Astrocyte (in vitro differentiated cells and primary cell): Measurements from ENCODE around the gene ANKDD1B. TPM values are rescaled to one million over a fixed set of nuclear protein-coding genes. Genes with fewer than 3 reads are reported as not detected.

Experiments used
- DNase-seq: peaks from one replicate; pipeline ENCODE4 v3.0.0-alpha.2; 2010; ENCODE audit warnings: low read depth
- FAIRE-seq: peaks from 2 replicates; lab custom pipeline; 2011; peaks lifted over from hg19 to GRCh38; lab: Jason Lieb, UNC
- H2AFZ ChIP-seq: 2 replicates; pipeline ENCODE4 v1.6.0; 2012; ENCODE audit warnings: low read depth, low read length, inconsistent platforms
- H3K27ac ChIP-seq: 2 replicates; pipeline ENCODE4 v1.5.1; 2011; ENCODE audit warnings: low read depth, low read length, inconsistent platforms
- H3K27me3 ChIP-seq: 2 replicates; pipeline ENCODE4 v1.6.0; 2011; ENCODE audit warnings: low read length, inconsistent platforms; ENCODE audit not compliant: insufficient read depth
- H3K36me3 ChIP-seq: 2 replicates; pipeline ENCODE4 v1.5.1; 2011; ENCODE audit warnings: low read length, inconsistent platforms; ENCODE audit not compliant: insufficient read depth
- H3K4me1 ChIP-seq: 2 replicates; pipeline ENCODE4 v1.5.1; 2011; ENCODE audit warnings: low read length, inconsistent platforms; ENCODE audit not compliant: insufficient read depth
- H3K4me2 ChIP-seq: 2 replicates; pipeline ENCODE4 v1.6.0; 2012; ENCODE audit warnings: low read length, inconsistent platforms
- H3K4me3 ChIP-seq: 2 replicates; pipeline ENCODE4 v1.5.1; 2011; ENCODE audit warnings: low read depth, mild to moderate bottlenecking, low read length, inconsistent platforms; ENCODE audit not compliant: insufficient read depth
- H3K79me2 ChIP-seq: 2 replicates; pipeline ENCODE4 v1.6.0; 2012; ENCODE audit warnings: mild to moderate bottlenecking, low read length, inconsistent platforms; ENCODE audit not compliant: insufficient read depth
- H3K9ac ChIP-seq: 2 replicates; pipeline ENCODE4 v1.6.0; 2012; ENCODE audit warnings: mild to moderate bottlenecking, low read length, inconsistent platforms
- H3K9me3 ChIP-seq: 2 replicates; pipeline ENCODE4 v1.5.1; 2012; ENCODE audit warnings: low read depth, mild to moderate bottlenecking, low read length, inconsistent platforms; ENCODE audit not compliant: insufficient read depth
- H4K20me1 ChIP-seq: 2 replicates; pipeline ENCODE4 v1.6.0; 2012; ENCODE audit warnings: low read length, inconsistent platforms; ENCODE audit not compliant: insufficient read depth
- H3K27ac Mint-ChIP-seq: one replicate; pipeline ENCODE4 v1.8.0; 2021; ENCODE audit warnings: mild to moderate bottlenecking, mixed read lengths; ENCODE audit not compliant: unreplicated experiment
- H3K27me3 Mint-ChIP-seq: one replicate; pipeline ENCODE4 v1.8.0; 2021; ENCODE audit warnings: low read depth, mixed read lengths; ENCODE audit not compliant: unreplicated experiment
- H3K36me3 Mint-ChIP-seq: one replicate; pipeline ENCODE4 v1.8.0; 2021; ENCODE audit warnings: low read depth, mixed read lengths; ENCODE audit not compliant: unreplicated experiment
- H3K4me1 Mint-ChIP-seq: one replicate; pipeline ENCODE4 v1.8.0; 2021; ENCODE audit warnings: low read depth, mixed read lengths; ENCODE audit not compliant: unreplicated experiment
- H3K4me3 Mint-ChIP-seq: one replicate; pipeline ENCODE4 v1.8.0; 2021; ENCODE audit warnings: mild to moderate bottlenecking, moderate library complexity, mixed read lengths; ENCODE audit not compliant: unreplicated experiment
- H3K9me3 Mint-ChIP-seq: one replicate; pipeline ENCODE4 v1.8.0; 2021; ENCODE audit warnings: mild to moderate bottlenecking, mixed read lengths; ENCODE audit not compliant: unreplicated experiment
- EZH2 ChIP-seq: IDR thresholded peaks from 2 replicates; pipeline ENCODE4 v1.6.1; 2012; ENCODE audit warnings: mild to moderate bottlenecking, low read length, inconsistent platforms; ENCODE audit not compliant: insufficient read depth
- total RNA-seq: library from RNA; stranded (reverse); gene quantifications from 2 replicates; pipeline ENCODE4 v1.2.1, GENCODE V29; 2021
- TF ChIP-seq, protein P1 (sequence below): IDR thresholded peaks from 2 replicates; pipeline ENCODE4 v1.5.1; 2011; ENCODE audit warnings: low read depth, mild to moderate bottlenecking, inconsistent platforms, low read length, moderate library complexity; ENCODE audit not compliant: insufficient read depth

ANKDD1B gene
- total RNA-seq, 1 donor from 2014 or later: 0.59 TPM

DNA sequence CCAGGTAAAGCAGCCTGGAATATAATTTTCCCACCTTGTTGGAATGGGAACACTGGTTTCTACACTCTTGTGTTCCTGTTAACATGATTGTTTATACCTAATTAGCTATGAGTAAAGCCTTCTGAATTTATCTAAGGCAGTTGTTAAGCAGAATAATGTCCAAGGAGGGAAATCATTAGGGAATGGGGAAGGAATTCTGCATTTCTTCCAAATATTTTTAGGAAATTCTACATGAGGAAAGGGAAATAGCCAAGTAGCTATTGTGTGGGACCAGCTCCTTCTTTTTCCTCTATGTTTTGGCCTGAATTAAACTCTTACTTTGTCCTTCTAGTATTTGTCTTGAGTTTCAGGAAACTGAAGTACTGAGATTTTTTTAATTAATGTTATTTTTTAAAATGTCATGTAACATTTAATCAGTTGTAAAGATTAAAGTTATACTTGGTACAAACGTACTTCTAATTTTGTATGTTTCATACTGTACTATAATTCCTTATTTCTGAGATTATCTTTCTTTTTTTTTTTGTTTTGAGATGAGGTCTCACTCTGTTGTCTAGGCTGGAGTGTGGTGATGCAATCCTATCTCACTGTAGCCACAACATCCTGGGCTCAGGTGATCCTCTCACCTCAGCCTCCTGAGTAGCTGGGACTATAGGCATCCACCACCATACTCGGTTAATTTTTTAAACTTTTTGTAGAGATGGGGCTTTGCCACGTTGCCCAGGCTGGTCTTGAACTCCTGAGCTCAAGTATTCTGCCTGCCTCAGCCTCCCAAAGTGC lies 28.5 kb downstream of the ANKDD1B start:
- Histone ChIP-seq H3K9ac (peak overlapping the region; percentile 41), H3K4me3 (no peak overlapping the region), H3K4me2 (peak overlapping the region; percentile 56), H2AFZ (no peak overlapping the region), H3K27me3 (no peaks in the 10 kb centered on the region), H3K36me3 (no peaks in the 10 kb centered on the region), H4K20me1 (no peaks in the 10 kb centered on the region), H3K27ac (peak overlapping the region; percentile 83), H3K79me2 (no peaks in the 10 kb centered on the region), H3K4me1 (peaks cover 14% of the 10 kb centered on the region), H3K9me3 (no peaks in the 10 kb centered on the region)
- Mint-ChIP-seq H3K27ac (peak overlapping the region; percentile 12), H3K36me3 (peaks cover 2% of the 10 kb centered on the region), H3K4me3 (no peak overlapping the region), H3K9me3 (no peaks in the 10 kb centered on the region), H3K4me1 (peaks cover 7% of the 10 kb centered on the region), H3K27me3 (no peaks in the 10 kb centered on the region)
- no peak for TF ChIP-seq EZH2
- TF ChIP-seq, protein P1, sequence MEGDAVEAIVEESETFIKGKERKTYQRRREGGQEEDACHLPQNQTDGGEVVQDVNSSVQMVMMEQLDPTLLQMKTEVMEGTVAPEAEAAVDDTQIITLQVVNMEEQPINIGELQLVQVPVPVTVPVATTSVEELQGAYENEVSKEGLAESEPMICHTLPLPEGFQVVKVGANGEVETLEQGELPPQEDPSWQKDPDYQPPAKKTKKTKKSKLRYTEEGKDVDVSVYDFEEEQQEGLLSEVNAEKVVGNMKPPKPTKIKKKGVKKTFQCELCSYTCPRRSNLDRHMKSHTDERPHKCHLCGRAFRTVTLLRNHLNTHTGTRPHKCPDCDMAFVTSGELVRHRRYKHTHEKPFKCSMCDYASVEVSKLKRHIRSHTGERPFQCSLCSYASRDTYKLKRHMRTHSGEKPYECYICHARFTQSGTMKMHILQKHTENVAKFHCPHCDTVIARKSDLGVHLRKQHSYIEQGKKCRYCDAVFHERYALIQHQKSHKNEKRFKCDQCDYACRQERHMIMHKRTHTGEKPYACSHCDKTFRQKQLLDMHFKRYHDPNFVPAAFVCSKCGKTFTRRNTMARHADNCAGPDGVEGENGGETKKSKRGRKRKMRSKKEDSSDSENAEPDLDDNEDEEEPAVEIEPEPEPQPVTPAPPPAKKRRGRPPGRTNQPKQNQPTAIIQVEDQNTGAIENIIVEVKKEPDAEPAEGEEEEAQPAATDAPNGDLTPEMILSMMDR: no peak
- DNase-seq (no peak), FAIRE-seq (no peak)

DNA sequence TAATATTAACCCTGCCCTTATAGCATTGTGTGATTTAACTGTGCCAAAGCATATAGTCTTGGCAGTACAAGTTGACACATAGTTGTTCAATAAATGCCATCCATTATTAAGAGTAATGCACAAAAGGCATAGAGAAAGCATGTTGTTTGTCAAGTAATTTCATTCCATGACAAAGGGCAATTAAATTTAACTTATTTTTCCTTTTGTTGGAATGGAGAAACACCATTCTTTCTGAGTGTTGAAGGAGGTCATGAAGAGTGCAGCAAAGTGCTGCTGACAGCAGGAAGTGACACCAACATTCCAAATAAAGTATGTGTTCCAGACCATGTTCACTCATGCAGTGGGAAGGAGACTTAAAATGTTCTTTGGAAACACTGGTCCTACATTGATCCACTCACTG lies 29.1 kb downstream of the ANKDD1B start:
- peaks cover 14% of the 10 kb centered on the region for H3K4me1 ChIP-seq
- Mint-ChIP-seq H3K4me3 (peak overlapping the region; percentile 23), H3K27me3 (no peaks in the 10 kb centered on the region), H3K36me3 (peaks cover 2% of the 10 kb centered on the region), H3K9me3 (no peaks in the 10 kb centered on the region), H3K4me1 (peaks cover 7% of the 10 kb centered on the region), H3K27ac (peak overlapping the region; percentile 58)
- H2AFZ ChIP-seq: no peak overlapping the region
- peak; percentile 98 for FAIRE-seq
- no peak overlapping the region for H3K4me3 ChIP-seq
- no peak for TF ChIP-seq EZH2
- TF ChIP-seq, protein P1: no peak
- no peaks in the 10 kb centered on the region for H4K20me1 ChIP-seq
- peak; percentile 95 for DNase-seq
- no peaks in the 10 kb centered on the region for H3K9me3 ChIP-seq
- H3K27ac ChIP-seq: peak overlapping the region; percentile 83
- no peaks in the 10 kb centered on the region for H3K27me3 ChIP-seq
- H3K36me3 ChIP-seq: no peaks in the 10 kb centered on the region
- H3K9ac ChIP-seq: peak overlapping the region; percentile 41
- peak overlapping the region; percentile 56 for H3K4me2 ChIP-seq
- no peaks in the 10 kb centered on the region for H3K79me2 ChIP-seq

DNA sequence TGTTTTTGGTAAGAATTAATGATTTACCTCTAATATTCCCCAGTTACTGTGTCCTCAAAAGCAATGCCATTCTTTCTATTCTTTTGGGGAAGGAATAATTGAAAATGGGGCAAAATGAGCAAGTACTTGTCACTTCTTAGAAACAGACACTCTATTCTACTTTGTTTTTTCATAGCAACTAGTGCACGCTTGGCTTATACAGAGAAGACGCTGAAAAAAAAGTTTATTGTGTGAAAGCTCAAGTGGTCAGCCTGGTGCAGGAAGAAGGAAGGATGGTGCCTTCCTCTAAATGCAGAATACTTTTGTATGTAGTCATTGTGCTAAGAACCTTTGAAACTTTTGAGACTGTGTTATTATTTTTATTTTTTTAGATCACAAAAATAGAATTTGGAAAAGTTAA lies 29.6 kb downstream of the ANKDD1B start:
- no peak overlapping the region for H2AFZ ChIP-seq
- peak; percentile 31 for DNase-seq
- Mint-ChIP-seq H3K4me1 (peaks cover 7% of the 10 kb centered on the region), H3K36me3 (peaks cover 2% of the 10 kb centered on the region), H3K27me3 (no peaks in the 10 kb centered on the region), H3K27ac (peak overlapping the region; percentile 58), H3K9me3 (no peaks in the 10 kb centered on the region), H3K4me3 (no peak overlapping the region)
- H3K27ac ChIP-seq: peak overlapping the region; percentile 83
- no peak for TF ChIP-seq EZH2
- TF ChIP-seq, protein P1: no peak
- H3K9ac ChIP-seq: peak overlapping the region; percentile 30
- no peaks in the 10 kb centered on the region for H4K20me1 ChIP-seq
- H3K27me3 ChIP-seq: no peaks in the 10 kb centered on the region
- H3K36me3 ChIP-seq: no peaks in the 10 kb centered on the region
- H3K4me1 ChIP-seq: peaks cover 14% of the 10 kb centered on the region
- H3K79me2 ChIP-seq: no peaks in the 10 kb centered on the region
- H3K9me3 ChIP-seq: no peaks in the 10 kb centered on the region
- no peak for FAIRE-seq
- peak overlapping the region; percentile 2 for H3K4me3 ChIP-seq
- H3K4me2 ChIP-seq: peak overlapping the region; percentile 56
